Osteoblast (primary cell): ENCODE results near the gene SLC4A9. TPM values are rescaled to one million over a fixed set of nuclear protein-coding genes. Genes with fewer than 3 reads are reported as not detected.

Experiments used
- DNase-seq: peaks from one replicate; pipeline ENCODE4 v3.0.0; 2011; ENCODE audit warnings: low spot score, mixed read lengths; ENCODE audit not compliant: insufficient read length; ENCODE audit errors: missing footprints
- H2AFZ ChIP-seq: 2 replicates; pipeline ENCODE4 v1.6.0; 2011; ENCODE audit warnings: mild to moderate bottlenecking, low read length
- H3K27ac ChIP-seq: 2 replicates; pipeline ENCODE4 v1.5.1; 2011; ENCODE audit warnings: mild to moderate bottlenecking, low read depth, low read length, moderate library complexity
- H3K27me3 ChIP-seq: 2 replicates; pipeline ENCODE4 v1.6.0; 2012; ENCODE audit warnings: mild to moderate bottlenecking, control low read depth, inconsistent platforms, low read length, moderate library complexity; ENCODE audit not compliant: insufficient read depth
- H3K36me3 ChIP-seq: 2 replicates; pipeline ENCODE4 v1.5.1; 2011; ENCODE audit warnings: mild to moderate bottlenecking, low read length, control low read depth, moderate library complexity; ENCODE audit not compliant: insufficient read depth
- H3K4me1 ChIP-seq: 2 replicates; pipeline ENCODE4 v1.5.1; 2011; ENCODE audit warnings: mild to moderate bottlenecking, low read length, control low read depth, moderate library complexity; ENCODE audit not compliant: insufficient read depth
- H3K4me2 ChIP-seq: 2 replicates; pipeline ENCODE4 v1.6.0; 2011; ENCODE audit warnings: mild to moderate bottlenecking, low read length; ENCODE audit not compliant: insufficient read depth
- H3K4me3 ChIP-seq: fragments of 200-600 bp; sonication (generic); 3 replicates; pipeline ENCODE4 v1.5.1; 2012; ENCODE audit warnings: mild to moderate bottlenecking, low read length, inconsistent platforms; ENCODE audit not compliant: insufficient read depth
- H3K79me2 ChIP-seq: 2 replicates; pipeline ENCODE4 v1.6.0; 2012; ENCODE audit warnings: mild to moderate bottlenecking, low read length, control low read depth, inconsistent platforms; ENCODE audit not compliant: insufficient read depth
- H3K9me3 ChIP-seq: 2 replicates; pipeline ENCODE4 v1.5.1; 2011; ENCODE audit warnings: low read depth, low read length, control low read depth
- H4K20me1 ChIP-seq: 2 replicates; pipeline ENCODE4 v1.6.0; 2012; ENCODE audit warnings: mild to moderate bottlenecking, low read length, control low read depth; ENCODE audit not compliant: insufficient read depth
- CTCF ChIP-seq: IDR thresholded peaks from 2 replicates; pipeline ENCODE4 v1.5.1; 2011; ENCODE audit warnings: mild to moderate bottlenecking, low read depth, low read length, moderate library complexity; ENCODE audit errors: extremely low read depth
- total RNA-seq: library from RNA; depleted of rRNA; stranded (reverse); fragments of >200 nt; gene quantifications from 2 replicates; pipeline ENCODE4 v1.2.3, GENCODE V29; 2012

Gene SLC4A9
- total RNA-seq, 1 donor, result not detected

- H3K9me3 ChIP-seq, result no peaks in the 10 kb centered on the region
- no peak overlapping the region for H3K27ac ChIP-seq
- H3K79me2 ChIP-seq, result no peaks in the 10 kb centered on the region
- H3K4me2 ChIP-seq, result no peak overlapping the region
- H2AFZ ChIP-seq, result no peak overlapping the region
- peaks cover 5% of the 10 kb centered on the region for H3K27me3 ChIP-seq
- H3K4me3 ChIP-seq, result no peak overlapping the region
- no peaks in the 10 kb centered on the region for H4K20me1 ChIP-seq
- no peak for TF ChIP-seq CTCF
- H3K36me3 ChIP-seq, result no peaks in the 10 kb centered on the region
- no peak for DNase-seq
- no peaks in the 10 kb centered on the region for H3K4me1 ChIP-seq
Observed at GRCh38 chr5:140367256-140368013, 7.4 kb downstream of the SLC4A9 start.

GRCh38 chr5:140371356-140372151 lies 11.6 kb downstream of the SLC4A9 start:
- H3K4me3 ChIP-seq, result no peak overlapping the region
- no peak overlapping the region for H2AFZ ChIP-seq
- H4K20me1 ChIP-seq, result no peaks in the 10 kb centered on the region
- H3K4me1 ChIP-seq, result peaks cover 7% of the 10 kb centered on the region
- H3K9me3 ChIP-seq, result no peaks in the 10 kb centered on the region
- no peak for TF ChIP-seq CTCF
- H3K36me3 ChIP-seq, result no peaks in the 10 kb centered on the region
- DNase-seq, result no peak
- H3K79me2 ChIP-seq, result no peaks in the 10 kb centered on the region
- H3K27me3 ChIP-seq, result no peaks in the 10 kb centered on the region
- H3K4me2 ChIP-seq, result no peak overlapping the region
- H3K27ac ChIP-seq, result no peak overlapping the region

- no peaks in the 10 kb centered on the region for H3K36me3 ChIP-seq
- H2AFZ ChIP-seq, result peak overlapping the region; percentile 71
- H3K4me2 ChIP-seq, result peak overlapping the region; percentile 48
- no peak overlapping the region for H3K27ac ChIP-seq
- no peak overlapping the region for H3K4me3 ChIP-seq
- H3K27me3 ChIP-seq, result no peaks in the 10 kb centered on the region
- peak; percentile 87 for DNase-seq
- no peaks in the 10 kb centered on the region for H3K9me3 ChIP-seq
- H3K79me2 ChIP-seq, result no peaks in the 10 kb centered on the region
- peaks cover 7% of the 10 kb centered on the region for H3K4me1 ChIP-seq
- TF ChIP-seq CTCF, result peak; percentile 93
- H4K20me1 ChIP-seq, result no peaks in the 10 kb centered on the region
Observed at GRCh38 chr5:140372971-140373487, 13.0 kb downstream of the SLC4A9 start.

GRCh38 chr5:140381351-140381750 lies 21.4 kb downstream of the SLC4A9 start:
- no peak overlapping the region for H3K27ac ChIP-seq
- H4K20me1 ChIP-seq, result no peaks in the 10 kb centered on the region
- H3K4me3 ChIP-seq, result no peak overlapping the region
- no peak overlapping the region for H2AFZ ChIP-seq
- DNase-seq, result no peak
- no peaks in the 10 kb centered on the region for H3K4me1 ChIP-seq
- no peak overlapping the region for H3K4me2 ChIP-seq
- no peaks in the 10 kb centered on the region for H3K27me3 ChIP-seq
- H3K36me3 ChIP-seq, result no peaks in the 10 kb centered on the region
- no peaks in the 10 kb centered on the region for H3K79me2 ChIP-seq
- H3K9me3 ChIP-seq, result no peaks in the 10 kb centered on the region
- no peak for TF ChIP-seq CTCF
